NCI-H2196 (cell line): ENCODE measurements around the gene FRMD4B.

Source experiments
- DNase-seq: peaks from one replicate; lab custom pipeline; 2025; ENCODE audit not compliant: unreplicated experiment; lab: John Stamatoyannopoulos, UW

The FRMD4B gene

GRCh38 chr3:69406163-69406562, 20.3 kb upstream of the FRMD4B start:
- no peak for DNase-seq

GRCh38 chr3:69405067-69405466, 19.2 kb upstream of the FRMD4B start:
- DNase-seq = no peak

- DNase-seq = no peak
Observed at GRCh38 chr3:69403454-69403853, 17.6 kb upstream of the FRMD4B start.

GRCh38 chr3:69400683-69401082, 14.8 kb upstream of the FRMD4B start:
- no peak for DNase-seq

GRCh38 chr3:69392850-69393249, 7.0 kb upstream of the FRMD4B start:
- DNase-seq = no peak

- no peak for DNase-seq
Observed at GRCh38 chr3:69392415-69392814, 6.5 kb upstream of the FRMD4B start.

GRCh38 chr3:69391554-69391953, 5.7 kb upstream of the FRMD4B start:
- DNase-seq = no peak

GRCh38 chr3:69390771-69391170, 4.9 kb upstream of the FRMD4B start:
- DNase-seq = no peak

- DNase-seq = no peak
Observed at GRCh38 chr3:69389520-69390248, 3.8 kb upstream of the FRMD4B start.

- no peak for DNase-seq
Observed at GRCh38 chr3:69388241-69388640, 2.4 kb upstream of the FRMD4B start.

GRCh38 chr3:69386556-69387385, 883 bp upstream of the FRMD4B start:
- DNase-seq = no peak

GRCh38 chr3:69385123-69385722, 665 bp downstream of the FRMD4B start:
- no peak for DNase-seq

- no peak for DNase-seq
Observed at GRCh38 chr3:69384326-69384725, 1.6 kb downstream of the FRMD4B start.

- no peak for DNase-seq
Observed at GRCh38 chr3:69379661-69380060, 6.2 kb downstream of the FRMD4B start.

GRCh38 chr3:69378112-69378802, 7.6 kb downstream of the FRMD4B start:
- DNase-seq = no peak

- DNase-seq = no peak
Observed at GRCh38 chr3:69377262-69377661, 8.6 kb downstream of the FRMD4B start.

- no peak for DNase-seq
Observed at GRCh38 chr3:69376731-69377130, 9.2 kb downstream of the FRMD4B start.

- no peak for DNase-seq
Observed at GRCh38 chr3:69371816-69372215, 14.1 kb downstream of the FRMD4B start.

GRCh38 chr3:69370901-69371301, 15.0 kb downstream of the FRMD4B start:
- DNase-seq = no peak

GRCh38 chr3:69370156-69370883, 15.6 kb downstream of the FRMD4B start:
- DNase-seq = no peak
